NCI-H1694 (cell line): ENCODE data around the gene CAPN12.

Experiments used
- DNase-seq: peaks from one replicate; lab custom pipeline; 2025; lab: John Stamatoyannopoulos, UW

Gene CAPN12

DNA sequence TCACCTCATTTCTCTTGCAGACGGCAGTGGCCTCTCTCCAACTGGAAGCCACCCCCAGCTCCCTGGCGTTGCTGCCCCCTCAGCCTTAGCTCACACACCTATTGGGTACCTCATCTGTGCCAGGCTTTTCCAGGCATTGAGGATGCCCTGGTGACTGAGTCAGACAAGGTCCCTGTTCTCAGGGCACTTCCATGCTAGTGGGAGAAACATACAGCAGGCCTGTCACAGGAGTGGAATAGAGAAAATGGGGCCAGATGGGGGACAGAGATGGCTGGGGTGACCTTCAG is 33.9 kb downstream of the CAPN12 start:
- DNase-seq, result no peak

DNA sequence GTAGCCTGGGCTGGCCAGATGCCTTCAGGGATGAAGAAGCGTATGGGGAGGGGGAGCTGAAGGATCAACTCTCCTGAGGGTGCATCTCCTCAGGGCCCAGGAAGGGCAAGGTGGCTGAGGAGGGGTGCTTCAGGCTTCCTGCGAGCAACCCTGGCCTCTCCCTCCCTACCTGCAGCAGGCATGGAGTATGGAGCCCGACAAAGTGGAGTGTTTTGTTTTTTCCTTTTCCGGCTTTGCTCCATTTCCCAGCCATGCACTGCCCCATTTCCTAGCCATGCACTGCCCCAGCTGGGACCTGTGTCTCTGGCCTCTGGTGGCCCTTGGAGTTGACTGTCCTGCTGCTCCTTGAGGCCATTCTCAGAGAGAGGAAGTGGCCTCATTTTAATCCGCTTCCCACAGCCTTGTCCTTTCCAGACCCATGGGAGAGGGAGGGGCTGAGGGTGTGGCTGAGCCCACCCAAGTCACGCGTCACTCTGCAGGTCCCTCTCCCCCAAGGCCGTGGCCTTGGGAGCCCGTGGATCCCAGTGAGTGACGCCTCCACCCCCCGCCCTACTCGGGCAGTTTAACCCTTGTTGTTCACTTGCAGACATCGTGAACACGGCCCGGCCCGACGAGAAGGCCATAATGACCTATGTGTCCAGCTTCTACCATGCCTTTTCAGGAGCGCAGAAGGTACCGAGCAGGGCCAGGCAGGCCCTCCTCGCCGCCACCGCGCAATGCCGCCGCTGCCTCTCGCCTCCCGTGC is 34.4 kb downstream of the CAPN12 start:
- no peak for DNase-seq

DNA sequence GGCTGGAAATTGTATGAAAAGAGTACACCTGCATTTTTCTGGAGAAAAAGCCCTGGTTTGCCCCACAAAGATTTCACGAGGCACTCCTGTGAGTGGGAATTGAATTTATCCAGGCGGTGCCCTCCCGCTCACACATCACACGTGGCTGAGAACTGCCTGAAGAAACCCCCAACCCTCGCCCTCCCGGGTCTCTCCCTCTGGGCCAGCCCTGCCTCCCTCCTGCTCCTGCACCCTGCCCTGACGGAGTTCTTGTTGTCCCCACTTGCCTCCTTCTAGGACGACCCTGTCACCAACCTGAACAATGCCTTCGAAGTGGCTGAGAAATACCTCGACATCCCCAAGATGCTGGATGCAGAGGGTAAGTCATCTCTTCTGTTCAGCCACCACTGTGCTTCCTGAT is 35.2 kb downstream of the CAPN12 start:
- no peak for DNase-seq

DNA sequence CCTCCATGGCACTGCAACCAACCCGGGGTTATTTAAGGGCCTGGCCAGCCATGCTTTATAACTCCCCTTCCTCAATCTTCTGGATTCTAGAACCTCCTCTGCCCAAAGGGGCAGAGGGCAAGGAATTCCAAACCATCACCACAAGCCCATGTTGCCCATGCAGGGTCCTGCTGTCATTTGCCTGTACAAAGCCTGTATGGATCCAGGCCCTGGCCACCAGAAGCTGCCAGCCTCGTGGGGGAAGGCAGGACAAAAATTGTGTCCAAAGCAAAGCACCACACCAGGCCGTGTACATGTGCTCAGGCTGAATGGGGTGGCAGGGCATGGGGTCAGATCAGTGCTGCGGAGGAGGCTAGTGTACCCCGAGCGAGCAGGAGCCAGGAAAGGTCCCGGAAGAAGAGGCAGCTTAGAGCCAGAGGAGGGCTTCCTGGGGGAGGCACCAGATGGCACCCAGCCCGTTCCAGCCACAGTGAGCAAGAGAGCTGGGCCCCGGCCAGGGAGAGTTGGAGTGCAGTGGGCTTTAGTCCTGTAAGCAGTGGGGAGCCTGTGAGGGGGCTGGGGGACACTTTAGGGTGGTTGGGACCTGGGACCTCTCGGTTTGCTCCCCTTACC is 35.8 kb downstream of the CAPN12 start:
- DNase-seq, result no peak

DNA sequence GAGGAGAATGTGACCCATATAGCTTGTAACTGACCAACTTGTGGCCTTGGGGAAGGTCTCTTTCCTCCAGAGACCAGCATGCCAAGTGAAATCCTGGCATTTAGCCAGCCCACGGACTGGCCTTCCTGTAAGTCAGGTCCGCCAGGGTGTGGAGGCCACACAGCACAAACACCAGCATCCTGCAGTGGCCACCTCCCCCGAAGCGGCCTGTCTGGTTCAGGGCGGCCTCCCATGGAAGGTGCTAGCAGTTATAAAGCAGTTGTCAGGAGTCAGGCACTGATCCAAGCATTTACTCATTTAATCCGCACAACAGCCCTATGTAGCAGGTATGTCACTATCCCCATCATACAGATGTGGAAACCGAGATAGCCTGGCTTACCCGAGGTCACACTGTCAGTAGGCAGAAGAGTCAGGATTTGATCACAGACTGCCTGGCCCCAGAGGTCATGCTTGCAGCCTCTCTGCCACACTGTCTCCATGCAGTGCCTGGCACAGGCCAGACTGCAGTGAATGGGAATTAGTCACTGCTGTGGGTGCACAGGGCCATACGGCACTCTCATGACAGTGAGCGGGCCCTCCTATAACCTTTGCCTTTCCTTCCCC is 36.7 kb downstream of the CAPN12 start:
- DNase-seq, result no peak

DNA sequence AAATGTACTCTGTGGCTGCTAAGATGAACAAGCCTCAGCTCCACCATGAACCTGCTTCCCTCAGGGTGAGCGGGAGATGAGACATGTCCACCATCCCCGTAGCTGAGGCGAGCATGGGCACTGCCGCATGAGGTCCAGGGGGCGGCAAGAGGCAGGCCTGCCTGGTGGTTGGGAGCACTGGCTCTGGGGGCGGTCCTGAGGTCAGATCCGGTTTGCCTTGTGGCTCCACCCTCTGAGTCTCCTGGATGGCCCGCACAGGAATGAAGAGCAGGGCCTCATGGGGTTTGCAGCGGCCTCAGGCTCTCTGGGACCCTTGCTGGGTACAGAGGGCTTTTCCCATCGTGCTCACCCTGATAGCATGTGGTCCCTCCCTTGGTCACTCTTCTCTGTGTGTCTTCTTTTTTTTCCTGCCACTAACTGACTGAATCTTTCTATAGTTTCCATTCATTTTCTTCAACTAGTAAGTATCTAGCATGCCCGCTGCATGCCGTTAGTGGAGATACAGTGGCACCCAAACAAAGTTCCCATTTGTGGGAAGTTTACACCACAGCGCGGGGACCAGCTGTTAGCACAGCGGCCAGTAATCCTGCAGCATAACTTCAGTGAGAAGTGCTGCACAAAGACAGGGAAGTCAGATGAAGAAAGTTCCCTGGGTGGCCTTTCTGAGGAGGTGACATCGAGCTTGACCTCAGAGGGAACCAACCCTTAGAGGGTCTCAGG is 37.3 kb downstream of the CAPN12 start:
- no peak for DNase-seq

DNA sequence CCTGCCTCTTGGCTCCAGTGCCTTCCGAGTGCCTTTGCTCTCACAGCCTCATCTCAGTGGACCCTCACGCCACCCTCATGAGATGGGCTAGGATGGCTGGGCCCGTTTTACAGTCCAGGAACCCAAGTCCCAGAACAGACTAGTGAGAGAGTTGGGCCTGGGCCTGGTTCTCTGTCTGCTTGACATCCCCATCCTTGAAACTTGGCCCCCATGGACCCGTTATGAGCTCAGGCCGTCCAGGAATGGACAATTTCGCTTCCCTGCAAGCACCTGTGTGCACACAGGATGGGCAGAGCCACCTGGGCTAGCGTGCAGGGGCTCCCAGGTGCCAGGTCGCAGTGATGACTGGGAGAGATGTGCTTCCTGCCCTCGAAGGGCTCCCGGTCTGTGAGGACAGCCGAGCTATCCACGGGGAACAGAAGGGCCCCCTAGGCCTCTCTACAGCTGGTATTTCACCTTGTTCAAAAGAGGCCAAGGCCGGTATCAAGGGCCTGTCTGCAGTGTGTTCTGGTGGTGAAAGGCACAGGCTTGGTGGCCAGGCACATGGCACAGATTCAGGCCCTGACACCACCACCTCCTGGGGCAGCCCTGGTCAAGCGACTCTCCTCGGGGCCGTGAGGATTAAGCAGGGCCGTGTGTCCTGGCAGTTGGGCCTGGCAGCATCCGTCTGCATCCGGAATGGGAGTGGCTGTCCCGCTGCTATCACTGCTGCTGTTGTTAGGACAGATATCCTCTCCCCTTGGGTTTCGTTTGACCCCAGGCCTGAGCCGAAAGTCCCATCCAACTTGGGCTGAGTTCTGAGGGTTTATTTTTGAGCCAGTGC is 38.9 kb downstream of the CAPN12 start:
- DNase-seq, result no peak

DNA sequence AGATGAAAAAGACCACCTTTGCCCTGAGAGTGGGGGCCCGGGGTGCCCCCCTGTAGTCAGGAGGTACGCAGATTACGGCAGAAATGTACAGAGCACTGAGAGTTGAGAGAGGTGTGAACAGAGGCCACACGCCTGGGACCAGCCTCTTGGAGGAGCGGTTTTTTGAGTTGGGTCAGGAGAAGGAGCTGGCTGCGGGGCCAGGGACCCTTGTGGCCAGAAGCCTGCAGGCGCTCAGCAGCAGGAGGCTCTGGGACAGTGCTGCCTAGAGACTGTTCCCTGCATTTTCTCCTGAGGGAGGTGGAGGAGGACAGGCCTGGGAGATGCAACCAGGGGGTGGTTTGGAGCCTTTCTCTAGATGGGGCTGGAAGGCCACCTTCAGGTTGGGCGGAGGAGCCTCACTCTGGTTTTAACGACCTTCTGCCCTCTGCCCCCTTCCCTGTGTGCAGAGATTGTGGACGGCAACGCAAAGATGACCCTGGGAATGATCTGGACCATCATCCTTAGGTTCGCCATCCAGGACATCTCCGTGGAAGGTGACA is 39.7 kb downstream of the CAPN12 start:
- no peak for DNase-seq

DNA sequence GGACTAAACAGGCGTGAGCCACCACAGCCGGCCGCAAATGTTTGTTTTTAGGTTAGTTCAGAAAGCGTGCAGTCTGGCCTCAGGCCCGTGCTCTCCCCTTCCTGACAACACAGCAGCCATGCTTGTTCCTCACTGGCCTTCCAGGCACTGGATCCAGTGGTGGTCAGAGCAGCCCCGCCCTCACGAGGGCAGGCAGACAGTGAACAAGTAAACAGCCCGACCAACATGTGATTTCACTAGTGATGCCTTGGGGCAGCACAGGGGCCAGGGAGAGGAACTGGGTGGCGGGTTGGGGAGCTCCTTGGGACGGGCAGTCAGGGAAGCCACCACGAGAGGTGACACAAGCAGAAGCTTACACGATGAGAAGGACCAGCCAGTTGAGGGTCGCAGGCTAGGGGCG is 40.8 kb downstream of the CAPN12 start:
- DNase-seq, result no peak

DNA sequence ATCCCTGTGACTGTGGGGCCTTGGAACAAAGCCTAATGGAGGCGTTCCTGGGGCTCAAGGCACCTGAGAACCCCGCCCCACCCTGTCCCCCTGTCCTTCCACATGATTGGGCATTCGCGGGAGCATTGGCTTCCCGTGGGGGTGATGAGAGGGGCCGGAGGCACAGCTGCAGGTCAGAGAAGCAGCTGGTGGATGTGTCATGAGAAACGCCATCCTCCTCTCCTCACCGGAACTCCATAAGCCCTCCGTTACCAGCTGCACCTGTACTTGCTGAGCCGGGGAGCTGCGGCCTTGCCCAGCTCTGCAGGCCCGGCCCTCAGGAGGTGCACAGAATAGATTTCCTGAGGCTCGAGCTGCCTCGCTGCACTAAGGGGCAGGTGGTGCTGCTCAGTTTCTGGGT is 42.0 kb downstream of the CAPN12 start:
- DNase-seq, result no peak

DNA sequence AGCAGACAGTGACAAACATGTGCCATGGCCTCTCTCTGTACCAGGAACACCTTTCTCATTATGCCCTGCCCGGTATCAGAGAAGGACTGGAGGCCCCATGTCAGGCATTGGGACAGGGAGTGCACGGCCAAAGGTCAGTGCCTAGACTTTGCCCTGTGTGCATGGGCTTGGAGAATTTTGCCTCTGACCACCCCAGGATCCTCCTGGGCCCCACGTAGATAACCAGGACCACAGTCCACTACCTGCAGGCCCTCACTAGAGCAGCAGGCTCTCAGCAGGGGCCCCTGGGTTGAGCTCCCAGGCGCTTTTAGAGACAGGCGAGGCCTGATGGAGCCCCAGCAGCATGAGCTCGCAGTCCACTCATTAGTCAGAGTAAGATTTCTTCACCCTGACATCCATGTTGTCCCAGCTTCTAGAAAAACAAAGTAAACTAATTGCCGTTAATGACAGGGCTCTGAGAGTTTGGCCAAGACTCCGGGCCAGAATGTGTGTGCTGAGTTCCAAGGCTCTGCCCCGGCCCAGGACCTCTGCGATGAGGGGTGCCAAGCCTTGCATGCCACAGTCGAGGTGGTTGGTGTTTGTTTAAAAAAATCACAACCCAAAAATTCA is 42.7 kb downstream of the CAPN12 start:
- DNase-seq, result no peak

DNA sequence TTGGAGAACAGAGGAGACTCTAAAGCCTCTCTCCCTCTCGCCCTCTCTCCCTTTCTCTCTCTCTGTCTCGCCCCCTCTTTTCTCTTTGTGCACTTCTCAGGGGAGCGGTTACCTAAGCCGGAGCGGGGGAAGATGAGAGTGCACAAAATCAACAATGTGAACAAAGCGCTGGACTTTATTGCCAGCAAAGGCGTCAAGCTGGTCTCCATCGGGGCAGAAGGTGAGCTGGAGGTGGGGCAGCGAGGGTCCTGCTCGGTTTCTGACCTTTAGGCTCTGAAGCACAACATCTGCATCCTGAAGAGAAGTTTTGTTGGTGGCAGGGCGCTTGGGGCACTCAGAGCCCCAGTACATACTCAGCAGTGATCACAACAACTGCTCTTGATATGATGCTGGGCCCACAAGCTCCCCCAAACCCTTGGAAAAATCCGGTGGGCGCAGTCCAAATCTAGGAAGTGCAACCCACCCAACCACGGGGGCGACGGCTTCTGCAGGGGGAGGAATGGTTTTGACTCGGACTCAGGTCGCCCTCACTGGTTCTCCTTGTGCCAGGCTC is 43.3 kb downstream of the CAPN12 start:
- no peak for DNase-seq

DNA sequence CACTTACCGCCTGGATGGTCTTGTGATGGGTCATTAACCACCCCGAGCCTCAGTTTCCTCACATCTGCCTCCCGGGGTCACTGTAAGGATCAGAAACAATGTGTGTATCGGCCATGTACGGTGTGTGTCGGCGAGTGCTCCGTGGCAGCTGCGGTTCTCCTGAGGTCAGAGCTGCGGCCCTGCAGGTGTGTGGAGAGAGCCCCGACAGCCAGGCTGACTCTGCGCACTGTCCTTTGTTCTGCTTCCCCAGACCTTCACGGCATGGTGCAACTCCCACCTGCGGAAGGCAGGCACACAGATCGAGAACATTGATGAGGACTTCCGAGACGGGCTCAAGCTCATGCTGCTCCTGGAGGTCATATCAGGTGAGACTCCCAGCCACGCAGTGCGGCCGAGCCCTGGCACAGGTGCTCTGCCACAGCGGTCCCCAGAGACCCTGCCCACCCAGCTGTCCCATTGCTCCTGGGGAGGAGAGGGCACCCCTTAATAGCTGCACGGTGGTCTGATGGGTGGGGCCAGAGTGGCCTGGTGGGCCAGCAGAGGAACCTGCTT is 43.8 kb downstream of the CAPN12 start:
- DNase-seq, result no peak

DNA sequence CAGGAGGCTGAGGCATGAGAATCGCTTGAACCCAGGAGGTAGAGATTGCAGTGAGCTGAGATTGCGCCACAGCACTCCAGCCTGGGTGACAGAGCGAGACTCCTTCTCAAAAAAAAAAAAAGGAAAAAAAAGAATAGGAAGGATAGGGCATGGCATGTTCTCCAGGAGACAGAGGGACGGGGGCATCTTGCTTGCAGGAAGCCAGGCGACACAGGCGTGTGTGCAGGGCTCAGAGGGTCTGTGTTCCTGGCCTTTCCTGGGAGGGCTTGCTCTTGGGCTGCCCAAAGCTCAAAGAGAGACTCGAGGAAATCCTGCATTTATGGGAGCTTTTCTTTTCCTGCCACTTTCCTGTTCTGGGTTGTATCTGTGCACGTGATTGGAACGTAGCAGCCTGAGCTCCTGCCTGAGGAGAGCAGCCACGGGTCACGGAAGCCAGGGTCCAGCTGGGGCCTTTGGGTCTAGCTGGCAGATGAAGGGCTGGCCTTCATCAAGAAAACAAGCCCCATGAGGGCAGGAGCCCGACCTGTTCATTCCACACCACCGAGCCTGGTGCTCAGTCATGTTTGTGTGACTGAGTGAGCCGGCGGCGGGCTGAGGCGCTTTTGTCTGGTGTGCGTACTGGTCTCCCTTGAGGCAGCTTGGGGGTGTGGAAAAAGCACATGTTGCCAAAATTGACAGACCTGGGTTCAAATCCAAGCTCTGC is 44.5 kb downstream of the CAPN12 start:
- DNase-seq, result no peak

DNA sequence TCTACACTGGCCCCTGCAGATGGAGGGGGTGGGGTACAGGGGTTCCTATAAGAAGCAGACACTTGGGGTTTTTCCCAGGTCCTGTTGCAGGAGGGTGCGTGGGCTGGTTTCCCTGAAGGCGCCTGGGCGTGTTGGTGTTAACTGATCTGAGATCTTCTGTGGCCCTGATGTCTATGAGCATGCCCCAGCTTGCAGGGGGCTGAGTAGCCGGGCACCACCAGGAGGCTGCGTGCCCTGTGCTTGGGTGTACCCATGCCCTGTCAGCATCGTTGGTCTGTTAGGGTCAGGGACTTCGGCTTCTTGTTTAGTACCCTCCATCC is 45.3 kb downstream of the CAPN12 start:
- DNase-seq, result no peak

DNA sequence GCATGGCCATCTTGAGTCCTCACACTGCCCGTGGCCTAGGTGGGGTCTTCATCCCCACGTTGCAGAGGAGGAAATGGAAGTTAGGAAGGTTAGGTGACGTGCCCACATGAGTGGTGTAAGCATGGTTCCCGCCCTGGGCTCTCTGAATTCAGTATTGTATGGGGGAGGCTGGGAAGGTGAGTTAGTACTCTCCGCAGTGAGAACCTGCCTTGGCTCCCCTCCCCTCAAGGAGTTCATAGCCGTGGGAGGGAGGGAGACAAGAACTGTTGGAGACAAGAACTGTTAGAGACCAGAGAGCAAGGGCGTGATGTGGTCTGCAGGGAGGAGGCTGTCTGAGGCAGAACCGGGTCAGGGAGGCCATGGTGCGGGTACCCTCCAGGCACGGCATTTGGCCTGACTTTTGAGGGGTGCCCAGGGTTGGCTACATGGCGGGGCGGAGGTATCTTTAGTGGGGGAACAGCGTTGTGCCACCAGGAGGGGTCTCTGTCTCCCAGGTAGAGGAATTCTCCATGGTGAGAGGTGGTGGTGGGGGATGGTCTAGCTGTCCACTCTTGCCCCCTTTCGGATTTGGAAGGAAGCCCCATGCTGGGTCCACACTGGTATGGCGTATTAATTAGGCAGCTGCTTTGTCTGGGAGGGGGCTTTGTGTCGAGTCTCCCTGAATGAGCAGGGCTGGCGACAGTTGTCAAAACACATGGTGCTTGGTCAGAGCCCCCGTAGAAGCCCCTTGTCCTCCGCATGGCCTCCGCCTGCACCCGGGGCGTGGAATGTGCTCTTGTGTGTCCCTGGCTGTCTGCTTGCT is 45.8 kb downstream of the CAPN12 start:
- no peak for DNase-seq

DNA sequence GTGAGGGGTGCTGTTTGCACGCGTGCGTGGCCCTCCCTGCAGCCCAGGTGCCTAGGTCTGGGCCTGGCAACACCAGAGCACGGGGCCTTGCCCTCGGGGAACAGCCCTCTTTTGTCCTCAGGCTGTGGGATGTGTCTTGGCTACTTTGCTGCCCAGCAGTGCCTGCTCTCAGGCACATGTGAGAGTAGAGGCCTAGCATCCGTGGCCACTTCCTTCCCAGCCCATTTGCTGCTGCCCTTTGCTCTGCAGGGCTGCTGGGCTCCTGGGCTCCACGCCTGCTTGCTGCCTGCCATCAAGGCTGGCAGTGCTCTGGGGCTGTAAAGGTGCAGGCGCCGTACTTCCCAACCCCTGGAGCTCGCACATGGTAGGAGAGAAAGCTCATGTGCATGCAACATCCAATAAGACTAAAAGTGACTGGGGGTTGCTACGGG is 46.6 kb downstream of the CAPN12 start:
- no peak for DNase-seq

DNA sequence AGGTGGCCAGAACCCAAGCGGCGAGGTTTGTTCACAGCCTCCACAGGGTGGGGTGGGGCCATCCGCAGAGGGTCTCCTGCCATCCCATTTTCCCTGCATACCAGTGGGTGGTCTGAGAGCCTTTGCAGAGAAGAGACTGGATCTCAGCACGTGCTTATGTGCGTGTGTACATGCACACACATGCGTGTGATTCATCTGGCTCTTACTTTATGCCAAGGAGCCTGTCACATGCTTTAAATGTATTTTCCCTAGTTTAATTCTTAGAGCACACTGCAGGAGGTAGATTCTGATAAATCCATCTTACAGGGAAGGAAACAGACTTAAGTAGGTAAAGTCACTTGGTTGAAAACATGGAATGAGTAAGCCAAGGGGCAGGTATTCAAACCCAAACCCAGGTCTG is 47.1 kb downstream of the CAPN12 start:
- no peak for DNase-seq

DNA sequence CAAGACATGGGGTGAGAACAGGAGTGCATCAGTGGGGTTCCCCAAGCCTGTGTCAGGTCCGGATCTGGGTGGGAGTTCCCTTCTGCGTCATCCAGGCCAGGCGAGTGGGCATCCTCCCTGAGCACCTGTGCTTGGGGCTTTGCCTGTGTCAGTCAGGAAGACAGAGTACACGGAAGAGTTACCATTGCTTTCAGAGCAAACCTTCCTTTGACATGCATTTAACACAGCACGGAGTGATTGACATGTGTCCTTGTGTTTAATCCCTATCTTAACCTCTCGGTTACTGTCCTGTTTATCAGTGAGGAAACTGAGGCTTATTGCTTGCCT is 47.6 kb downstream of the CAPN12 start:
- DNase-seq, result no peak
